Psoas muscle (tissue), 8 donors: ENCODE measurements around the gene OGFOD3. TPM values are rescaled to one million over a fixed set of nuclear protein-coding genes. Genes with fewer than 3 reads are reported as not detected.

ENCODE experiments used
- ATAC-seq, 4 donors: fragments of 200-7000 bp; cut with Tn5 transposase; one replicate each; pipeline ENCODE4 v1.9.1; 2020; ENCODE audit warnings: moderate library complexity in 3 of 4, mild to moderate bottlenecking in 2 of 4
- DNase-seq, 2 donors: peaks; one replicate each; pipeline ENCODE4 v3.0.0-alpha.2; 2020
- H3K27ac ChIP-seq: fragments of 200-600 bp; one replicate; pipeline ENCODE4 v1.8.0; 2022
- H3K27me3 ChIP-seq, 3 donors: fragments of 200-600 bp in 1 of 3; one replicate each; pipeline versions ENCODE4 v1.6.1 to v1.8.0; 2013 to 2022; ENCODE audit warnings: low read length in 2 of 3, mild to moderate bottlenecking in 2 of 3, moderate library complexity in 1 of 3; ENCODE audit not compliant: insufficient read depth in 3 of 3
- H3K36me3 ChIP-seq, 2 donors: fragments of 200-600 bp in 1 of 2; one replicate each; pipeline versions ENCODE4 v1.6.1 to v1.8.0; 2013 to 2022; ENCODE audit warnings: low read depth in 1 of 2, mild to moderate bottlenecking in 1 of 2, moderate library complexity in 1 of 2; ENCODE audit not compliant: insufficient read depth in 1 of 2
- H3K4me1 ChIP-seq: fragments of 200-600 bp; one replicate; pipeline ENCODE4 v1.8.0; 2022
- H3K4me3 ChIP-seq: fragments of 200-600 bp; one replicate; pipeline ENCODE4 v1.8.0; 2022; ENCODE audit warnings: mild to moderate bottlenecking
- H3K9me3 ChIP-seq: fragments of 200-600 bp; one replicate; pipeline ENCODE4 v1.8.0; 2022
- CTCF ChIP-seq: fragments of 200-600 bp; IDR thresholded peaks from one replicate; pipeline ENCODE4 v1.8.0; 2022; ENCODE audit warnings: antibody characterized with exemption
- WGBS, 3 donors: extraction: QIAGEN DNeasy Blood & Tissue Kit; methylation state at CpG; one replicate each; pipeline versions ENCODE4 v1.1.6 to v1.1.7; 2013; 5-methylcytosine and 5-hydroxymethylcytosine counted together
- intact Hi-C, 2 donors: fragments of 100-400 bp; cut with DNase I; formaldehyde crosslinking; loops; one replicate each; pipeline versions ENCODE4 v1.11.0 to v1.14.2; 2022
- polyA plus RNA-seq, 3 donors: library from polyadenylated mRNA; stranded (reverse); fragments of 200-250 nt; gene quantifications; one replicate each; pipeline ENCODE4 v1.2.3, GENCODE V29; 2013
- total RNA-seq, 4 donors: library from RNA; stranded (reverse); fragmentation: NEBNext Ultra II Directional in 2 of 4; extraction: Animal tissue kit (Norgen Biotek cat#: 25700) in 2 of 4; gene quantifications; one replicate each; pipeline versions ENCODE4 v1.2.1 to v1.2.4, GENCODE V29; 2021 to 2023
- donor health status: healthy with polysubstance abuse.
- donor health status: DM: no; HTN: no; CAD: no; lungs with moderate emphysema.
- donor health status: Bipolar disorder and iron deficiency.
- donor health status: healthy.
- donor health status: DM: yes; HTN: yes; CAD: no.
- donor health status: DM: no; HTN: no; CAD: no.
- donor health status: DM: no; HTN: no; CAD: no.
- donor health status: DM: yes; HTN: yes; CAD: no.

The OGFOD3 gene
- total and polyA plus RNA-seq, 7 donors, result 15.5 to 30.4 (median 26.9) TPM

DNA sequence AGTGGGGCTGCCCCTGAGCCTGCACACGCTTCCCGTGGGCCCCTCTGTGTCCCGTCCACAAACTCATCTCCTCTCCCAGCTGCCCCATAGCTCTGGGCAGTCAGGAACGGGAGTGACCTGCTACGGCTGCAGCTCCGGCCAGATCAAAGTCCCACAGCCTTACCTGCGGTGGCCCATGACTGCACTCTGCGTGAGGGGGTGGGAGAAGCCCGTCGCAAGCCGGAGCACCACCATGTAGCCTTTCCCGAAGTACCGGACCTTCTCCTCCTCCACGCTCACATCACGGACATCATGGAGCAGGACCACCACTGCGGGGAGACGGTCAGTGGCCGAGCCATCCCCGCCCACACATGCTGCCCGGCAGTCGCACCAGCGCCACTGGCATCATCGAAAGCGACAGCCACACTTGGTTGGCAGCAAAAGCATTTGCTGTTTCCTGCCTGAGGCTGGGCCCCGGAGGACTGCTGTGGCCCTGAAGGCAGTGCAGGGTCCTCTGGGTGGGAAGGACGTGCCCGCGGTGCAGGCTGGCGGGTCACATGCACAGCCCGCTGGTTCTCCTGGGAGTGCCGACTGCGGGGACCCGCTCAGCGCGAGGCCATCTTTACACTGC, 26.0 kb upstream of the OGFOD3 start:
- peaks cover 7% of the 10 kb centered on the region for H3K4me1 ChIP-seq
- H3K27me3 ChIP-seq, result no peaks in the 10 kb centered on the region
- H3K9me3 ChIP-seq, result no peaks in the 10 kb centered on the region
- intact Hi-C loops, result no loop called here
- no peak overlapping the region for H3K4me3 ChIP-seq
- no peak for DNase-seq
- peaks cover 0 to 49% of the 10 kb centered on the region in 2 donors for H3K36me3 ChIP-seq
- WGBS, 3 donors, result 90 to 92% (median 91%) methylated on average over 35 of the region's 35 CpGs
- no peak for ATAC-seq
- no peak for TF ChIP-seq CTCF
- no peak overlapping the region for H3K27ac ChIP-seq

DNA sequence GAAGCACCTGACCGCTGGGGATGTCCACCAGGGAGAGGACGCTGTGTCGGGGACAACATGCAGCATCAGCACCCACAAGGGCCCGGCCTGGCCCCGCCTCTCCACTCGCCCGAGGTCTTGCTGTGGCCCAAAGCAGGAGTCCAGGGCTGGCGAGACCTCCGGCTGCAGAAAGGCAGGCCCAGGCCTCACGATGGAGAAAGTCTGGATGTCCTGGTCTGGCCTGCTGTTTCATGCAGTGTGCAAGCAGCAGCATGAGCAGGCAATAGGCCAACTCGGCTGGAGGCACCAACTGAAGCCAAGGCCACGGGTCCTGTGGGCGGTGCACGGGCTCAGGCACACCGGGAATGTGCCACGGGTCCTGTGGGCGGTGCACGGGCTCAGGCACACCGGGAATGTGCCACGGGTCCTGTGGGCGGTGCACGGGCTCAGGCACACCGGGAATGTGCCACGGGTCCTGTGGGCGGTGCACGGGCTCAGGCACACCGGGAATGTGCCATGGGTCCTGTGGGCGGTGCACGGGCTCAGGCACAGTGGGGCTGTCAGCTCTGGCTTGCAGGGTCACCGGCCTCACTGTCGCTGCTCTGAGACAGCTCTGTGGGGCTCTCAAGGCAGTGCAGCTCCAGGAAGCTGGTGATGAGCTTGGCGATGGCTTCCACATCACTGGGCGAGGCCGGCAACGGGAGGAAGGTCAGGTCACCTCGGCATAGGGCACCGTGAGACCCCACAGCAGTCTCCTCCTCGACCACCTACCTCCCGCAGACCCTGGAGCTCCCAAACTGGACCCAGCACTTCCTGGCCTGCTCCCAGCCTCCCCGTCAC, 25.3 kb upstream of the OGFOD3 start:
- ATAC-seq, result peak in 1 of 4 donors; percentile 6
- DNase-seq, result no peak
- WGBS, 3 donors, result 74 to 85% (median 80%) methylated on average over 27 to 35 of the region's 40 CpGs
- H3K36me3 ChIP-seq, result peaks cover 0 to 53% of the 10 kb centered on the region in 2 donors
- H3K4me1 ChIP-seq, result peaks cover 7% of the 10 kb centered on the region
- no peak overlapping the region for H3K4me3 ChIP-seq
- H3K9me3 ChIP-seq, result no peaks in the 10 kb centered on the region
- H3K27me3 ChIP-seq, result no peaks in the 10 kb centered on the region
- no peak for TF ChIP-seq CTCF
- intact Hi-C loops, result loop anchor here in 1 of 2 donors (1.0 kb wide), 1 partner anchor 53 kb away; no protein-coding TSS in a partner anchor
- no peak overlapping the region for H3K27ac ChIP-seq

DNA sequence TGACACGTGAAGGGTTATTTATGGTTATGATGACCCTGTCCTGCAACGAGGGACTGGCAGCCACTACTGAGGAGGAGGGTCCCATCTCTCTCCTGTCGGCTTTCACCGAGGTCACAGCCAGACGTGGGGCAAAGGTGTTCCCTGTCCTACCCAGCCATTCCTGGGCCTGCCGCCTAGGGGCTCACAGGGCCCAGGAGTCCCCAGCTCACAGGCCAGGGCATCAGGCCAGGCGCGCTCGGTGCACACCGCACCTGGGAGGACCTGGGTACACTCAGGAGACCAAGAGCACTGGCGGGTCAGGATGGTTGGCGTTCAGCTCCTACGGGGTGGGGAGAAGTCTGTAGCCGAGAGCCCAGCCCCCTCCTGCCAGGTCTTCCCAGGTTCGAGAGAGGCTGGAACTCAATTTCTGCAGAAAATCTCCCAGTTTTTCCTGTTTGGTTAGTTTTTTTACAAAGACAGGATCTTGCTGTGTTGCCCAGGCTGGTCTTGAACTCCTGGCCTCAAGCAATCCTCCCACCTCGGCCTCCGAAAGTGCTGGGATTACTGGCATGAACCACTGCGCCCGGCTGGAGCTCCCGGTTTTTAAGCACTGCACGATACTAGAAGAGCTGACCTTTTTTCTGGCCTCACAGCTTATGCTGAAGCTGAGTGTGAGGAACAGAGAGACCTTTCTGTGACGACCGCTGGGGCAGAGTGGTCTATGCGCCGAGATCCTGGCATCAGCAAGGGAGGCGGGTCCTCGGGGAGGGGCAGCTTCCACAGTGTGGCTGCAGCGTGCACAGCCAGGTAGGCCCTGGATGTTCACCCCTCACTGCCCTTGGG, 24.5 kb upstream of the OGFOD3 start:
- intact Hi-C loops, result loop anchor here in 1 of 2 donors (1.0 kb wide), 1 partner anchor 53 kb away; no protein-coding TSS in a partner anchor
- DNase-seq, result no peak
- Histone ChIP-seq H3K9me3 (no peaks in the 10 kb centered on the region), H3K27me3 (no peaks in the 10 kb centered on the region), H3K4me3 (no peak overlapping the region), H3K27ac (no peak overlapping the region), H3K36me3 (peaks cover 0 to 59% of the 10 kb centered on the region in 2 donors), H3K4me1 (peaks cover 7% of the 10 kb centered on the region)
- no peak for TF ChIP-seq CTCF
- no peak for ATAC-seq
- WGBS, 3 donors, result 84 to 88% (median 87%) methylated on average over 28 of the region's 28 CpGs

GRCh38 chr17:82441691-82442487, 23.5 kb upstream of the OGFOD3 start:
- no peak for TF ChIP-seq CTCF
- H3K27ac ChIP-seq, result no peak overlapping the region
- ATAC-seq (no peak), DNase-seq (no peak)
- no peaks in the 10 kb centered on the region for H3K27me3 ChIP-seq
- H3K36me3 ChIP-seq, result peaks cover 0 to 61% of the 10 kb centered on the region in 2 donors
- H3K4me1 ChIP-seq, result peaks cover 7% of the 10 kb centered on the region
- no peaks in the 10 kb centered on the region for H3K9me3 ChIP-seq
- 81 to 86% (median 81%) methylated on average over 25 to 27 of the region's 27 CpGs for WGBS, 3 donors
- intact Hi-C loops, result no loop called here
- H3K4me3 ChIP-seq, result no peak overlapping the region
